ENCODE data around the gene ABCA12. TPM values are rescaled to one million over a fixed set of nuclear protein-coding genes. Genes with fewer than 3 reads are reported as not detected.
"Not testable (repeated sequence)": the region's sequence is repeated elsewhere in the genome, so short reads cannot be mapped to it uniquely, and the experiment has no call there.

ABCA12 gene
- total RNA-seq = not detected

GRCh38 chr2:215138479-215138878, at the start of gene ABCA12:
TSS of gene ABCA12 (minus strand) at chr2:215138626. CDS start at chr2:215138208, 418 bp downstream.
- no peaks in the 10 kb centered on the region for H3K9me3 ChIP-seq (ENCODE audit: low read depth, low read length)
- H3K4me3 ChIP-seq (ENCODE audit: low read length) = no peak within 1 kb of the TSS
- H3K4me1 ChIP-seq (ENCODE audit: insufficient read depth, low read length) = no peaks in the 10 kb centered on the region
- H3K27me3 ChIP-seq (ENCODE audit: insufficient read depth, low read length) = no peaks in the 10 kb centered on the region

- no peaks in the 10 kb centered on the region for H3K27me3 ChIP-seq (ENCODE audit: insufficient read depth, low read length)
- no peaks in the 10 kb centered on the region for H3K4me1 ChIP-seq (ENCODE audit: insufficient read depth, low read length)
- no peaks in the 10 kb centered on the region for H3K9me3 ChIP-seq (ENCODE audit: low read depth, low read length)
- no peak overlapping the region for H3K4me3 ChIP-seq (ENCODE audit: low read length)
Observed at GRCh38 chr2:215188078-215188477, 49.7 kb upstream of the ABCA12 start.

- Histone ChIP-seq H3K9me3 (ENCODE audit: low read depth, low read length) (no peaks in the 10 kb centered on the region), H3K4me3 (ENCODE audit: low read length) (no peak overlapping the region), H3K27me3 (ENCODE audit: insufficient read depth, low read length) (no peaks in the 10 kb centered on the region), H3K4me1 (ENCODE audit: insufficient read depth, low read length) (no peaks in the 10 kb centered on the region)
Observed at GRCh38 chr2:215186021-215186420, 47.6 kb upstream of the ABCA12 start.

- Histone ChIP-seq H3K27me3 (ENCODE audit: insufficient read depth, low read length) (no peaks in the 10 kb centered on the region), H3K9me3 (ENCODE audit: low read depth, low read length) (no peaks in the 10 kb centered on the region), H3K4me1 (ENCODE audit: insufficient read depth, low read length) (no peaks in the 10 kb centered on the region), H3K4me3 (ENCODE audit: low read length) (no peak overlapping the region)
Observed at GRCh38 chr2:215178121-215178520, 39.7 kb upstream of the ABCA12 start.

GRCh38 chr2:215171796-215172195, 33.4 kb upstream of the ABCA12 start:
- no peaks in the 10 kb centered on the region for H3K9me3 ChIP-seq (ENCODE audit: low read depth, low read length)

GRCh38 chr2:215171151-215171550, 32.7 kb upstream of the ABCA12 start:
- H3K9me3 ChIP-seq (ENCODE audit: low read depth, low read length) = no peaks in the 10 kb centered on the region
- H3K4me3 ChIP-seq (ENCODE audit: low read length) = no peak overlapping the region
- no peaks in the 10 kb centered on the region for H3K27me3 ChIP-seq (ENCODE audit: insufficient read depth, low read length)
- no peaks in the 10 kb centered on the region for H3K4me1 ChIP-seq (ENCODE audit: insufficient read depth, low read length)

More at GRCh38 chr2:215171796-215172195, 33.4 kb upstream of the ABCA12 start:
- no peak overlapping the region for H3K4me3 ChIP-seq (ENCODE audit: low read length)
- H3K4me1 ChIP-seq (ENCODE audit: insufficient read depth, low read length) = no peaks in the 10 kb centered on the region
- H3K27me3 ChIP-seq (ENCODE audit: insufficient read depth, low read length) = no peaks in the 10 kb centered on the region

GRCh38 chr2:215166505-215166904, 28.1 kb upstream of the ABCA12 start:
- not testable (repeated sequence) for H3K4me1 ChIP-seq (ENCODE audit: insufficient read depth, low read length); H3K9me3 ChIP-seq (ENCODE audit: low read depth, low read length); H3K4me3 ChIP-seq (ENCODE audit: low read length); H3K27me3 ChIP-seq (ENCODE audit: insufficient read depth, low read length)

GRCh38 chr2:215163319-215163718, 24.9 kb upstream of the ABCA12 start:
- not testable (repeated sequence) for H3K4me1 ChIP-seq (ENCODE audit: insufficient read depth, low read length); H3K4me3 ChIP-seq (ENCODE audit: low read length); H3K27me3 ChIP-seq (ENCODE audit: insufficient read depth, low read length); H3K9me3 ChIP-seq (ENCODE audit: low read depth, low read length)

- Histone ChIP-seq H3K27me3 (ENCODE audit: insufficient read depth, low read length) (no peaks in the 10 kb centered on the region), H3K4me1 (ENCODE audit: insufficient read depth, low read length) (no peaks in the 10 kb centered on the region), H3K9me3 (ENCODE audit: low read depth, low read length) (no peaks in the 10 kb centered on the region), H3K4me3 (ENCODE audit: low read length) (no peak overlapping the region)
Observed at GRCh38 chr2:215161301-215161829, 22.9 kb upstream of the ABCA12 start.

GRCh38 chr2:215160081-215160480, 21.7 kb upstream of the ABCA12 start:
- no peaks in the 10 kb centered on the region for H3K4me1 ChIP-seq (ENCODE audit: insufficient read depth, low read length)

GRCh38 chr2:215156453-215156852, 18.0 kb upstream of the ABCA12 start:
- no peaks in the 10 kb centered on the region for H3K4me1 ChIP-seq (ENCODE audit: insufficient read depth, low read length)
- no peaks in the 10 kb centered on the region for H3K27me3 ChIP-seq (ENCODE audit: insufficient read depth, low read length)
- no peak overlapping the region for H3K4me3 ChIP-seq (ENCODE audit: low read length)
- H3K9me3 ChIP-seq (ENCODE audit: low read depth, low read length) = no peaks in the 10 kb centered on the region

More at GRCh38 chr2:215160081-215160480, 21.7 kb upstream of the ABCA12 start:
- Histone ChIP-seq H3K27me3 (ENCODE audit: insufficient read depth, low read length) (no peaks in the 10 kb centered on the region), H3K4me3 (ENCODE audit: low read length) (no peak overlapping the region), H3K9me3 (ENCODE audit: low read depth, low read length) (no peaks in the 10 kb centered on the region)

GRCh38 chr2:215149894-215150293, 11.5 kb upstream of the ABCA12 start:
- Histone ChIP-seq H3K9me3 (ENCODE audit: low read depth, low read length) (no peaks in the 10 kb centered on the region), H3K27me3 (ENCODE audit: insufficient read depth, low read length) (no peaks in the 10 kb centered on the region), H3K4me3 (ENCODE audit: low read length) (no peak overlapping the region)

GRCh38 chr2:215149486-215149885, 11.1 kb upstream of the ABCA12 start:
- no peak overlapping the region for H3K4me3 ChIP-seq (ENCODE audit: low read length)
- H3K27me3 ChIP-seq (ENCODE audit: insufficient read depth, low read length) = no peaks in the 10 kb centered on the region
- no peaks in the 10 kb centered on the region for H3K4me1 ChIP-seq (ENCODE audit: insufficient read depth, low read length)
- no peaks in the 10 kb centered on the region for H3K9me3 ChIP-seq (ENCODE audit: low read depth, low read length)

More at GRCh38 chr2:215149894-215150293, 11.5 kb upstream of the ABCA12 start:
- H3K4me1 ChIP-seq (ENCODE audit: insufficient read depth, low read length) = no peaks in the 10 kb centered on the region

GRCh38 chr2:215149060-215149459, 10.6 kb upstream of the ABCA12 start:
- Histone ChIP-seq H3K4me3 (ENCODE audit: low read length) (no peak overlapping the region), H3K27me3 (ENCODE audit: insufficient read depth, low read length) (no peaks in the 10 kb centered on the region), H3K9me3 (ENCODE audit: low read depth, low read length) (no peaks in the 10 kb centered on the region), H3K4me1 (ENCODE audit: insufficient read depth, low read length) (no peaks in the 10 kb centered on the region)

- Histone ChIP-seq H3K4me3 (ENCODE audit: low read length) (no peak overlapping the region), H3K9me3 (ENCODE audit: low read depth, low read length) (no peaks in the 10 kb centered on the region), H3K27me3 (ENCODE audit: insufficient read depth, low read length) (no peaks in the 10 kb centered on the region), H3K4me1 (ENCODE audit: insufficient read depth, low read length) (no peaks in the 10 kb centered on the region)
Observed at GRCh38 chr2:215145611-215146010, 7.2 kb upstream of the ABCA12 start.

- H3K4me3 ChIP-seq (ENCODE audit: low read length) = no peak overlapping the region
- no peaks in the 10 kb centered on the region for H3K9me3 ChIP-seq (ENCODE audit: low read depth, low read length)
- H3K27me3 ChIP-seq (ENCODE audit: insufficient read depth, low read length) = no peaks in the 10 kb centered on the region
- H3K4me1 ChIP-seq (ENCODE audit: insufficient read depth, low read length) = no peaks in the 10 kb centered on the region
Observed at GRCh38 chr2:215144106-215144875, 5.9 kb upstream of the ABCA12 start.

Measured in mononuclear cell (primary cell).